Measurements from ENCODE around the gene RPS26.

The RPS26 gene

GRCh38 chr12:56082382-56082781 lies 40.7 kb downstream of the RPS26 start:
- Histone ChIP-seq H3K79me2 (ENCODE audit: insufficient read depth, low read length) (no peaks in the 10 kb centered on the region), H3K36me3 (ENCODE audit: insufficient read depth, low read length) (no peaks in the 10 kb centered on the region), H3K9me2 (ENCODE audit: low read depth, low read length) (no peaks in the 10 kb centered on the region), H3K27me3 (ENCODE audit: insufficient read depth, low read length) (peaks cover 12% of the 10 kb centered on the region), H3F3A (ENCODE audit: insufficient read depth, low read length) (no peaks in the 10 kb centered on the region), H3K4me1 (ENCODE audit: insufficient read depth, low read length, severe bottlenecking) (peaks cover 19% of the 10 kb centered on the region), H3K4me2 (ENCODE audit: low read length) (no peak overlapping the region), H3K27ac (ENCODE audit: low read depth, low read length, poor library complexity, severe bottlenecking) (no peak overlapping the region), H2AFZ (ENCODE audit: low read length) (no peak overlapping the region), H4K20me1 (ENCODE audit: insufficient read depth, low read length) (no peaks in the 10 kb centered on the region), H3K9ac (ENCODE audit: low read length) (no peak overlapping the region), H3K4me3 (ENCODE audit: low read depth, low read length, poor library complexity, severe bottlenecking) (no peak overlapping the region), H3K9me3 (ENCODE audit: low read length) (no peaks in the 10 kb centered on the region)
- TF ChIP-seq EZH2 (IDR thresholded peaks at IDR 0.05; ENCODE audit: borderline replicate concordance, low read length), result no peak

- Histone ChIP-seq H3K27me3 (ENCODE audit: insufficient read depth, low read length) (peaks cover 12% of the 10 kb centered on the region), H3K79me2 (ENCODE audit: insufficient read depth, low read length) (no peaks in the 10 kb centered on the region), H3K27ac (ENCODE audit: low read depth, low read length, poor library complexity, severe bottlenecking) (no peak overlapping the region), H3K4me2 (ENCODE audit: low read length) (no peak overlapping the region), H3F3A (ENCODE audit: insufficient read depth, low read length) (no peaks in the 10 kb centered on the region), H3K4me1 (ENCODE audit: insufficient read depth, low read length, severe bottlenecking) (peaks cover 19% of the 10 kb centered on the region), H2AFZ (ENCODE audit: low read length) (no peak overlapping the region), H3K9me2 (ENCODE audit: low read depth, low read length) (no peaks in the 10 kb centered on the region), H3K4me3 (ENCODE audit: low read depth, low read length, poor library complexity, severe bottlenecking) (no peak overlapping the region), H3K9me3 (ENCODE audit: low read length) (no peaks in the 10 kb centered on the region), H3K36me3 (ENCODE audit: insufficient read depth, low read length) (no peaks in the 10 kb centered on the region), H3K9ac (ENCODE audit: low read length) (no peak overlapping the region), H4K20me1 (ENCODE audit: insufficient read depth, low read length) (no peaks in the 10 kb centered on the region)
- TF ChIP-seq CTCF (IDR thresholded peaks at IDR 0.05; ENCODE audit: low read length) (no peak), EZH2 (IDR thresholded peaks at IDR 0.05; ENCODE audit: borderline replicate concordance, low read length) (no peak)
Observed at GRCh38 chr12:56082967-56083366, 41.2 kb downstream of the RPS26 start.

- H3K9me3 ChIP-seq (ENCODE audit: low read length), result no peaks in the 10 kb centered on the region
- H3K4me3 ChIP-seq (ENCODE audit: low read depth, low read length, poor library complexity, severe bottlenecking), result no peak overlapping the region
- no peaks in the 10 kb centered on the region for H4K20me1 ChIP-seq (ENCODE audit: insufficient read depth, low read length)
- peaks cover 8% of the 10 kb centered on the region for H3K4me1 ChIP-seq (ENCODE audit: insufficient read depth, low read length, severe bottlenecking)
- H3K9me2 ChIP-seq (ENCODE audit: low read depth, low read length), result no peaks in the 10 kb centered on the region
- no peak overlapping the region for H3K9ac ChIP-seq (ENCODE audit: low read length)
- H3K4me2 ChIP-seq (ENCODE audit: low read length), result no peak overlapping the region
- no peak overlapping the region for H2AFZ ChIP-seq (ENCODE audit: low read length)
- H3K36me3 ChIP-seq (ENCODE audit: insufficient read depth, low read length), result no peaks in the 10 kb centered on the region
- TF ChIP-seq EZH2 (IDR thresholded peaks at IDR 0.05; ENCODE audit: borderline replicate concordance, low read length) (no peak), CTCF (IDR thresholded peaks at IDR 0.05; ENCODE audit: low read length) (peak; percentile 63)
- no peak overlapping the region for H3K27ac ChIP-seq (ENCODE audit: low read depth, low read length, poor library complexity, severe bottlenecking)
- H3K27me3 ChIP-seq (ENCODE audit: insufficient read depth, low read length), result peaks cover 12% of the 10 kb centered on the region; the same call in 1 of the 2 replicates
- no peaks in the 10 kb centered on the region for H3K79me2 ChIP-seq (ENCODE audit: insufficient read depth, low read length)
- H3F3A ChIP-seq (ENCODE audit: insufficient read depth, low read length), result no peaks in the 10 kb centered on the region
Observed at GRCh38 chr12:56084958-56085543, 43.3 kb downstream of the RPS26 start.

- Histone ChIP-seq H4K20me1 (ENCODE audit: insufficient read depth, low read length) (no peaks in the 10 kb centered on the region), H2AFZ (ENCODE audit: low read length) (no peak overlapping the region), H3K9me2 (ENCODE audit: low read depth, low read length) (no peaks in the 10 kb centered on the region), H3K36me3 (ENCODE audit: insufficient read depth, low read length) (no peaks in the 10 kb centered on the region), H3K4me1 (ENCODE audit: insufficient read depth, low read length, severe bottlenecking) (no peaks in the 10 kb centered on the region), H3K4me3 (ENCODE audit: low read depth, low read length, poor library complexity, severe bottlenecking) (no peak overlapping the region), H3K27ac (ENCODE audit: low read depth, low read length, poor library complexity, severe bottlenecking) (no peak overlapping the region), H3K27me3 (ENCODE audit: insufficient read depth, low read length) (peaks cover 12% of the 10 kb centered on the region; the same call in 1 of the 2 replicates), H3K79me2 (ENCODE audit: insufficient read depth, low read length) (no peaks in the 10 kb centered on the region), H3K4me2 (ENCODE audit: low read length) (no peak overlapping the region), H3K9me3 (ENCODE audit: low read length) (no peaks in the 10 kb centered on the region), H3K9ac (ENCODE audit: low read length) (no peak overlapping the region), H3F3A (ENCODE audit: insufficient read depth, low read length) (no peaks in the 10 kb centered on the region)
- TF ChIP-seq CTCF (IDR thresholded peaks at IDR 0.05; ENCODE audit: low read length), result no peak
Observed at GRCh38 chr12:56086096-56086495, 44.4 kb downstream of the RPS26 start.

Data from OCI-LY1 (cell line).